HG02798 (cell line): ENCODE data around the gene AP1G1.
"Not testable (repeated sequence)": the region's sequence is repeated elsewhere in the genome, so short reads cannot be mapped to it uniquely, and the experiment has no call there.

Experiments
- ATAC-seq: cut with Tn5 transposase; IDR thresholded peaks from one replicate; pipeline ENCODE4 v1.9.1; 2021; ENCODE audit warnings: mild to moderate bottlenecking; ENCODE audit not compliant: unreplicated experiment, poor library complexity

The AP1G1 gene

DNA sequence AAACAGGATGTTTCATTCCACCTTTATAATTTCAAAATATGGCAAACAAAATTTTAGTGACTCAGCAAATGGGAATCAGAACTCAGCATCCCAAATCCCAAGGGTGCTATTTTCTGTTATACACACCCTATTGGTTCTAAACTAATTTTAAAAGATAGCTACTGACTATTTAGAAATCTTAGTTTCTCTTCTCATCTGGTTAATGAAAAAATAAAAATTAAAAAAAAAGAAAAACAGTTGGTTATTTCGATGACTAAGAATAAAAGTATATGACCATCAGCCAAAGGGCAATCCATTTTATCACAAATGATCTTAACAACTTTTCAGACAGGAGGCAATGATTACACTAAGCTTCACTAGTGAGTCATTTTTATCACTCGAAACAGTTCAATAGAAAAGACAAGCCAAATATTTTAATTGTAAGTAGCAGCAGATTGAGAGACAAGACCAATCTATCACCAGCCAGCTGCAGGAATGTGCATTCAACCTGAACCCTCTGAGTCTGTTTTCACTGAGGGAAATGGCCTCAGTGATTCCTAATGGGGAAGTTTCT, 99.3 kb downstream of the AP1G1 start:
- ATAC-seq = no peak

- no peak for ATAC-seq
Observed at GRCh38 chr16:71708696-71709095, 99.9 kb downstream of the AP1G1 start.

DNA sequence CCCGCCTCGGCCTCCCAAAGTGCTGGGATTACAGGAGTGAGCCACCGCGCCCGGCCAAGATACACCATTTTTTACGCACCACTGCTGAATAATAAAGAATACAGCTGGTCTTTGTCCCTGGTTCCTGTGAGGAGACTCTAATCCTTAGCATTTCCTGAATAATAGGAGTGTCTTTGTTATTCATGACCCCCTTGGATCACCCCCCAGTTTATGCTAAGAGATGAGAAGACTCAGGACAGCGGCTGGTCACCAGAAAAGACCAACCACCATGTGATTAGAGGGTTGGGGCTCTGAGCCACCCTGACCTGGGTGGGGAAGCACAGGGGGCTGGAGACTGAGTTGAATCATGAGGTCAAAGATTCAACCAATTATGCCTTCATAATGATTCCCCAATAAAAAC, 101.4 kb downstream of the AP1G1 start:
- no peak for ATAC-seq

- ATAC-seq = no peak
Observed at GRCh38 chr16:71706046-71706445, 102.6 kb downstream of the AP1G1 start.

GRCh38 chr16:71703333-71703732, 105.3 kb downstream of the AP1G1 start:
- ATAC-seq = no peak

DNA sequence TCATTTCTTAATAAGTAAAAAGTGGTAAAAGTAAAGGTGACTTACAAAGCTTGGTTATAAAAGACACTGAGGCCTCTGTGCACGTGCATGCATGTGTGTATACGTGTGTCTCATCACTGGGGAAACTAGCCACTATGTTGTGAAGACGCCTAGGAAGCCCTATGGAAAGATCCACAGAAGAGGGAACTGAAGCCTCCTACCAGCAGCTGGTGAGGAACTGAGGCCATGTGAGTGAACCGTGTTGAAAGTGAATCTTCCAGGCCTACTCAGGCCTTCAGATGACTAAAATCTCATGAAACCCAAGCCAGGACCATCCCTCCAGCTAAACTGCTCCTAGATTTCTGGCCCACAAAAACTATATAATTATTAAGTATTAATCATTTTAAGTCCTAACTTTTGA, 107.8 kb downstream of the AP1G1 start:
- no peak for ATAC-seq

- no peak for ATAC-seq
Observed at GRCh38 chr16:71698491-71698890, 110.1 kb downstream of the AP1G1 start.

GRCh38 chr16:71693164-71693563, 115.5 kb downstream of the AP1G1 start:
- ATAC-seq = no peak

DNA sequence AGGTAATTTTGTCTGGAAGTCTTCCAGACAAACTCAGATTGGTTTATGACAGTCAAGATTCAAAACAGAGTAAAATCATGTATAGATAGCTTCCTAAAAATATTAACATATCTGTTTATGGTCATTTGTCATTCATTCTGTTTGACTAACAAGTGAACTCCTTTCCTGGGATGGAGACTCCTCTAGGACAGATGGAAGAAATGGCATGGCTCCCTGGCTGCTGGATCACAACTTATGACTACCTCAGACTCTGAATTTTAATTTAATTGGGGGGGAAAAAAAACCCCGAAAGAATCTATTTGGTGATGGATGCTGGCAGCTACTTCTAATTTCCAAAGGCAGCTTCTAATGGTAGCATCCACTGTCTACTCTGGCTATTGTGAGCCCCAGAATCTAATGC, 118.7 kb downstream of the AP1G1 start:
- no peak for ATAC-seq

- no peak for ATAC-seq
Observed at GRCh38 chr16:71687861-71688260, 120.8 kb downstream of the AP1G1 start.

GRCh38 chr16:71684280-71684679, 124.4 kb downstream of the AP1G1 start:
- ATAC-seq = not testable (repeated sequence)

DNA sequence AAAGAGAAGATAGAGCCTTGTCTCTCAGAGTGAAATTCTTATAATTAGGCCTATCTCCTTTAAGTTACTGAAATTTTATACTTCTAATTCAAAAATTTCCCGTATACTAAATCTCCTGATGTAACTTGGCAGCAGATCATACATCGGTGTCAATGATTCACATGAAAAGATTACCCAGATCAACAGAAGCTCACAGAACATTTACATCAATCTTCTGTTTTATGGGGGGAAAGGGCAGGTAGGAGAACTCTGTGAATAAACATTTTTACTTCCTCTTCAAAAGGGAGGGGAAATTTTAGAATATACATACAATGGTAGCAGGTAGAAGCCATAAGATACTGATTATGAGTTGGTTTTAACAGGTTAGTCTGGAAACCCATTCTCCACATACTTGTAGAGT, 127.3 kb downstream of the AP1G1 start:
- no peak for ATAC-seq
